Astrocyte (in vitro differentiated cells and primary cell): ENCODE measurements around the gene KBTBD7. TPM values are rescaled to one million over a fixed set of nuclear protein-coding genes. Genes with fewer than 3 reads are reported as not detected.

Experiments used
- DNase-seq: peaks from one replicate; pipeline ENCODE4 v3.0.0-alpha.2; 2010; ENCODE audit warnings: low read depth
- FAIRE-seq: peaks from 2 replicates; lab custom pipeline; 2011; peaks lifted over from hg19 to GRCh38; lab: Jason Lieb, UNC
- H2AFZ ChIP-seq: 2 replicates; pipeline ENCODE4 v1.6.0; 2012; ENCODE audit warnings: low read depth, low read length, inconsistent platforms
- H3K27ac ChIP-seq: 2 replicates; pipeline ENCODE4 v1.5.1; 2011; ENCODE audit warnings: low read depth, low read length, inconsistent platforms
- H3K27me3 ChIP-seq: 2 replicates; pipeline ENCODE4 v1.6.0; 2011; ENCODE audit warnings: low read length, inconsistent platforms; ENCODE audit not compliant: insufficient read depth
- H3K36me3 ChIP-seq: 2 replicates; pipeline ENCODE4 v1.5.1; 2011; ENCODE audit warnings: low read length, inconsistent platforms; ENCODE audit not compliant: insufficient read depth
- H3K4me1 ChIP-seq: 2 replicates; pipeline ENCODE4 v1.5.1; 2011; ENCODE audit warnings: low read length, inconsistent platforms; ENCODE audit not compliant: insufficient read depth
- H3K4me2 ChIP-seq: 2 replicates; pipeline ENCODE4 v1.6.0; 2012; ENCODE audit warnings: low read length, inconsistent platforms
- H3K4me3 ChIP-seq: 2 replicates; pipeline ENCODE4 v1.5.1; 2011; ENCODE audit warnings: low read depth, mild to moderate bottlenecking, low read length, inconsistent platforms; ENCODE audit not compliant: insufficient read depth
- H3K79me2 ChIP-seq: 2 replicates; pipeline ENCODE4 v1.6.0; 2012; ENCODE audit warnings: mild to moderate bottlenecking, low read length, inconsistent platforms; ENCODE audit not compliant: insufficient read depth
- H3K9ac ChIP-seq: 2 replicates; pipeline ENCODE4 v1.6.0; 2012; ENCODE audit warnings: mild to moderate bottlenecking, low read length, inconsistent platforms
- H3K9me3 ChIP-seq: 2 replicates; pipeline ENCODE4 v1.5.1; 2012; ENCODE audit warnings: low read depth, mild to moderate bottlenecking, low read length, inconsistent platforms; ENCODE audit not compliant: insufficient read depth
- H4K20me1 ChIP-seq: 2 replicates; pipeline ENCODE4 v1.6.0; 2012; ENCODE audit warnings: low read length, inconsistent platforms; ENCODE audit not compliant: insufficient read depth
- H3K27ac Mint-ChIP-seq: one replicate; pipeline ENCODE4 v1.8.0; 2021; ENCODE audit warnings: mild to moderate bottlenecking, mixed read lengths; ENCODE audit not compliant: unreplicated experiment
- H3K27me3 Mint-ChIP-seq: one replicate; pipeline ENCODE4 v1.8.0; 2021; ENCODE audit warnings: low read depth, mixed read lengths; ENCODE audit not compliant: unreplicated experiment
- H3K36me3 Mint-ChIP-seq: one replicate; pipeline ENCODE4 v1.8.0; 2021; ENCODE audit warnings: low read depth, mixed read lengths; ENCODE audit not compliant: unreplicated experiment
- H3K4me1 Mint-ChIP-seq: one replicate; pipeline ENCODE4 v1.8.0; 2021; ENCODE audit warnings: low read depth, mixed read lengths; ENCODE audit not compliant: unreplicated experiment
- H3K4me3 Mint-ChIP-seq: one replicate; pipeline ENCODE4 v1.8.0; 2021; ENCODE audit warnings: mild to moderate bottlenecking, moderate library complexity, mixed read lengths; ENCODE audit not compliant: unreplicated experiment
- H3K9me3 Mint-ChIP-seq: one replicate; pipeline ENCODE4 v1.8.0; 2021; ENCODE audit warnings: mild to moderate bottlenecking, mixed read lengths; ENCODE audit not compliant: unreplicated experiment
- CTCF ChIP-seq: IDR thresholded peaks from 2 replicates; pipeline ENCODE4 v1.5.1; 2011; ENCODE audit warnings: low read depth, mild to moderate bottlenecking, inconsistent platforms, low read length, moderate library complexity; ENCODE audit not compliant: insufficient read depth
- EZH2 ChIP-seq: IDR thresholded peaks from 2 replicates; pipeline ENCODE4 v1.6.1; 2012; ENCODE audit warnings: mild to moderate bottlenecking, low read length, inconsistent platforms; ENCODE audit not compliant: insufficient read depth
- total RNA-seq: library from RNA; stranded (reverse); gene quantifications from 2 replicates; pipeline ENCODE4 v1.2.1, GENCODE V29; 2021

The KBTBD7 gene
- total RNA-seq, 1 donor from 2014 or later, result 3.8 TPM

- H3K79me2 ChIP-seq, result no peaks in the 10 kb centered on the region
- Mint-ChIP-seq H3K36me3 (no peaks in the 10 kb centered on the region), H3K27ac (no peak overlapping the region), H3K9me3 (peaks cover 6% of the 10 kb centered on the region), H3K4me1 (no peaks in the 10 kb centered on the region), H3K4me3 (no peak overlapping the region), H3K27me3 (no peaks in the 10 kb centered on the region)
- no peaks in the 10 kb centered on the region for H4K20me1 ChIP-seq
- no peak overlapping the region for H2AFZ ChIP-seq
- no peak for DNase-seq
- TF ChIP-seq EZH2, result no peak
- H3K9ac ChIP-seq, result no peak overlapping the region
- H3K9me3 ChIP-seq, result no peaks in the 10 kb centered on the region
- H3K4me2 ChIP-seq, result no peak overlapping the region
- no peaks in the 10 kb centered on the region for H3K36me3 ChIP-seq
- no peaks in the 10 kb centered on the region for H3K27me3 ChIP-seq
- no peak overlapping the region for H3K4me3 ChIP-seq
- H3K4me1 ChIP-seq, result no peaks in the 10 kb centered on the region
- H3K27ac ChIP-seq, result no peak overlapping the region
- FAIRE-seq, result no peak
These were observed 37.7 kb downstream of the KBTBD7 start for GRCh38 chr13:41156620-41157019.

DNA sequence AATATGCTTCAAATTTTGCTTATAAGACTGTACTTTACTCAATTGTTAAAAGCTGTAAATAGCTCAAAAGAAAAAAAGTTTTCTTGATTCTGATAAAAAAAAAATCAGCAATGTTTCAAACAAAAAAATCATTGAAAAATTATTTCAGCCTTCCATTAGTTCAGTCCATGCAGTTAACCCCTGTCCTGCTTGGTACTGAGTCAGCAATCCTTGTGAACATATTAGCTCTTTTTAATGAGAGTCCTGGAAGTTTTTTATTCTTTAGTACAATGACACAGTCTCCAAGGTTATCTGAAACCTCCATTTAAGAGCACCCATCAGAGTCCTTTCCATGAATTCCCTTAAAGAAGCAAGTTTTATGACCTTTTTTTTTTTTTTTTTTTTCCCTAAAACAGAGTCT, 40.3 kb downstream of the KBTBD7 start:
- peaks cover 23% of the 10 kb centered on the region for H3K9me3 Mint-ChIP-seq
- H3K27me3 Mint-ChIP-seq, result no peaks in the 10 kb centered on the region
- Histone ChIP-seq H3K27ac (no peak overlapping the region), H3K9me3 (peaks cover 6% of the 10 kb centered on the region), H3K79me2 (no peaks in the 10 kb centered on the region), H3K27me3 (no peaks in the 10 kb centered on the region), H2AFZ (no peak overlapping the region), H3K9ac (no peak overlapping the region), H3K4me1 (no peaks in the 10 kb centered on the region), H4K20me1 (no peaks in the 10 kb centered on the region), H3K4me3 (no peak overlapping the region), H3K36me3 (no peaks in the 10 kb centered on the region), H3K4me2 (no peak overlapping the region)
- no peak overlapping the region for H3K27ac Mint-ChIP-seq
- FAIRE-seq, result no peak
- peaks cover 11% of the 10 kb centered on the region for H3K36me3 Mint-ChIP-seq
- no peak overlapping the region for H3K4me3 Mint-ChIP-seq
- DNase-seq, result no peak
- TF ChIP-seq EZH2 (no peak), CTCF (no peak)
- H3K4me1 Mint-ChIP-seq, result no peaks in the 10 kb centered on the region

- H3K4me1 Mint-ChIP-seq, result no peaks in the 10 kb centered on the region
- TF ChIP-seq EZH2 (no peak), CTCF (no peak)
- Histone ChIP-seq H3K9ac (no peak overlapping the region), H3K9me3 (peaks cover 11% of the 10 kb centered on the region), H3K4me1 (no peaks in the 10 kb centered on the region), H3K36me3 (no peaks in the 10 kb centered on the region), H3K4me3 (no peak overlapping the region), H4K20me1 (no peaks in the 10 kb centered on the region), H3K27ac (no peak overlapping the region), H3K79me2 (no peaks in the 10 kb centered on the region), H3K4me2 (no peak overlapping the region), H2AFZ (no peak overlapping the region), H3K27me3 (no peaks in the 10 kb centered on the region)
- H3K4me3 Mint-ChIP-seq, result no peak overlapping the region
- no peaks in the 10 kb centered on the region for H3K27me3 Mint-ChIP-seq
- H3K9me3 Mint-ChIP-seq, result peaks cover 38% of the 10 kb centered on the region
- H3K36me3 Mint-ChIP-seq, result peaks cover 14% of the 10 kb centered on the region
- no peak for DNase-seq
- no peak overlapping the region for H3K27ac Mint-ChIP-seq
- FAIRE-seq, result no peak
These were observed 42.4 kb downstream of the KBTBD7 start for GRCh38 chr13:41152005-41152404.
